Muscle layer of colon (tissue), 2 donors: Measurements from ENCODE around the gene SSTR5.

Source experiments
- H3K27ac ChIP-seq: one replicate; pipeline ENCODE4 v1.7.0; 2013; ENCODE audit warnings: low read depth, mild to moderate bottlenecking, low read length, moderate library complexity
- H3K27me3 ChIP-seq, 2 donors: one replicate each; pipeline ENCODE4 v1.7.0; 2013; ENCODE audit warnings: low read length in 2 of 2, mild to moderate bottlenecking in 2 of 2; ENCODE audit not compliant: insufficient read depth in 2 of 2, control insufficient read depth in 1 of 2
- H3K36me3 ChIP-seq: one replicate; pipeline ENCODE4 v1.7.0; 2013; ENCODE audit warnings: mild to moderate bottlenecking, low read length; ENCODE audit not compliant: insufficient read depth
- H3K4me1 ChIP-seq: one replicate; pipeline ENCODE4 v1.7.0; 2013; ENCODE audit warnings: mild to moderate bottlenecking, low read length; ENCODE audit not compliant: insufficient read depth
- H3K4me3 ChIP-seq, 2 donors: one replicate each; pipeline ENCODE4 v1.7.0; 2013; ENCODE audit warnings: low read length in 2 of 2, low read depth in 1 of 2, mild to moderate bottlenecking in 1 of 2, moderate library complexity in 1 of 2
- H3K9ac ChIP-seq: one replicate; pipeline ENCODE4 v1.7.0; 2013; ENCODE audit warnings: low read length
- H3K9me3 ChIP-seq: one replicate; pipeline ENCODE4 v1.7.0; 2013; ENCODE audit warnings: mild to moderate bottlenecking, low read length
- donor health status: abdominal sarcoma.
- donor health status: Adenocarcinoma of cecum.

Gene SSTR5

GRCh38 chr16:1097156-1097555 is 24.6 kb downstream of the SSTR5 start:
- no peak overlapping the region for H3K9ac ChIP-seq
- no peak overlapping the region for H3K4me3 ChIP-seq
- peaks cover 4 to 59% of the 10 kb centered on the region in 2 donors for H3K27me3 ChIP-seq
- H3K9me3 ChIP-seq = no peaks in the 10 kb centered on the region
- no peak overlapping the region for H3K27ac ChIP-seq
- no peaks in the 10 kb centered on the region for H3K36me3 ChIP-seq
- H3K4me1 ChIP-seq = no peaks in the 10 kb centered on the region

GRCh38 chr16:1097800-1098199 is 25.3 kb downstream of the SSTR5 start:
- Histone ChIP-seq H3K9me3 (no peaks in the 10 kb centered on the region), H3K27ac (no peak overlapping the region), H3K9ac (no peak overlapping the region), H3K27me3 (peaks cover 4 to 59% of the 10 kb centered on the region in 2 donors), H3K4me1 (no peaks in the 10 kb centered on the region), H3K4me3 (no peak overlapping the region), H3K36me3 (no peaks in the 10 kb centered on the region)

- Histone ChIP-seq H3K36me3 (no peaks in the 10 kb centered on the region), H3K4me1 (no peaks in the 10 kb centered on the region), H3K9me3 (no peaks in the 10 kb centered on the region), H3K27ac (no peak overlapping the region), H3K27me3 (peaks cover 4 to 65% of the 10 kb centered on the region in 2 donors), H3K4me3 (no peak overlapping the region), H3K9ac (no peak overlapping the region)
Observed at GRCh38 chr16:1098266-1098991, 25.9 kb downstream of the SSTR5 start.

DNA sequence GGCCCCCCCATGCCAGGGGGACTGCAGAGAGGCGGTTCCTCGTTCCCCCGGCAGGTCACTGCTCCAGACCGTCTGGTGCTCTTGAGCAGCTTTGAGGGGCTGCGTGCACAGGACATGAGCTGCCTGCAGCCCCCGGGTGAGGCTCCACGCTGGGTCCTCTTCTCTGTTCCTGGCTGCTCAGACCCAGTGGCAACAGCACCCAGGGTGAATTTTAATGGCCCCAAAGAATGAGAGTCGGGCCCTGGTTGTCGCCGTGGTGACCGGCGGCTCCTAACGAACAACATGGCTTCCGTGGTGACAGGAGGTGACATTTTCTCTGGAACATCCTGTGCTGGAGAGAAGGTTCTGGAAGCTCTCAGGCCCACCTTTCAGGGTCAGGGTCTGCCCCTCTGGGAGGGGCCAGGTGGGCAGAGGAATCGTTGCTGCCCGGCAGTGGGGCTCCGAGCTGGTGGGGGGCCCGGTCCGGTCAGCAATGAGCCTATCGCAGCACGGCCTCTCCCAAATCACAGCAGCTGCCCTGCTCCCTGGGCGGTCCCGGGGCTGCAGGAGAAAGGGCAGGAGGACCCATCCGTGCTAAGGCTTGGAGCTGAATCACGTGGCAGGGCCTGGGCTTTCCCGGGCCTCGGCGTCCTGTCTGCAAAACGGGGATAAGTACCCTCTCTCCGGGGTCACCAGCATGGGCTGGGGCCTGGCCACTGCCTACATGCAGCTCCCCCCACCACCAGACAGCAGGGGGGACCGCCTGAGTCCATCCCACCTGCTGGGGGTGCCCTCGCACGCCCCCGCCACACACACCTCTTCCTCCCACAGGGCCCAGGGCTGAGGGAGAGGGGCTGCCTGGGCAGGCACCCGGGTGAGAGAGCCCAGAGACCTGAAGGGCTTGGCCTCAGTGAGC is 26.9 kb downstream of the SSTR5 start:
- no peak overlapping the region for H3K27ac ChIP-seq
- no peak overlapping the region for H3K4me3 ChIP-seq
- peaks cover 4 to 72% of the 10 kb centered on the region in 2 donors for H3K27me3 ChIP-seq
- H3K9me3 ChIP-seq = no peaks in the 10 kb centered on the region
- no peaks in the 10 kb centered on the region for H3K36me3 ChIP-seq
- no peak overlapping the region for H3K9ac ChIP-seq
- no peaks in the 10 kb centered on the region for H3K4me1 ChIP-seq

- H3K9ac ChIP-seq = no peak overlapping the region
- H3K36me3 ChIP-seq = no peaks in the 10 kb centered on the region
- H3K9me3 ChIP-seq = no peaks in the 10 kb centered on the region
- no peaks in the 10 kb centered on the region for H3K4me1 ChIP-seq
- no peak overlapping the region for H3K4me3 ChIP-seq
- H3K27ac ChIP-seq = no peak overlapping the region
- peaks cover 4 to 64% of the 10 kb centered on the region in 2 donors for H3K27me3 ChIP-seq
Observed at GRCh38 chr16:1100084-1100800, 27.7 kb downstream of the SSTR5 start.

DNA sequence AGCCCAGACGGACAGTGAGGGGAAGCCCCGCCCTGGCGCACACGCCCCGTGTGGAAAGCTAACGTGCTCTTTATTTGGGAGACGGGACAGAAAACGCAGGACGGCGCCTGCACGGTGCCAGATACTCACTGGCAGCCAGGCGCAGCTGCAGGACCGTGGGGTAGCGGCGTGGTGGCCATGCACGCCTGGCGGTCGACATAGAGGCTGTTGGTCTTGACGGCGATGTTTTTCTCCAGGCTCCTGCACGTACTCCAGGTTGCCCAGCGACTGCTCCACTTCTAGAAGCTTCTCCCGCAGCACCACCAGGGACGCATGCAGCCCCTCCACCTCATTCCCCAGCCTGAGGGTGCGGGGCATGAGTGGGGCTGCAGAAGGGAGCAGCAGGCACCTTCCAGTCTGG is 28.6 kb downstream of the SSTR5 start:
- H3K9ac ChIP-seq = no peak overlapping the region
- H3K9me3 ChIP-seq = no peaks in the 10 kb centered on the region
- H3K4me1 ChIP-seq = no peaks in the 10 kb centered on the region
- H3K4me3 ChIP-seq = no peak overlapping the region
- no peaks in the 10 kb centered on the region for H3K36me3 ChIP-seq
- no peak overlapping the region for H3K27ac ChIP-seq
- H3K27me3 ChIP-seq = peaks cover 4 to 60% of the 10 kb centered on the region in 2 donors

GRCh38 chr16:1101573-1102332 is 29.2 kb downstream of the SSTR5 start:
- Histone ChIP-seq H3K4me1 (no peaks in the 10 kb centered on the region), H3K36me3 (no peaks in the 10 kb centered on the region), H3K27ac (no peak overlapping the region), H3K9me3 (no peaks in the 10 kb centered on the region), H3K9ac (no peak overlapping the region), H3K27me3 (peaks cover 4 to 57% of the 10 kb centered on the region in 2 donors), H3K4me3 (no peak overlapping the region)

DNA sequence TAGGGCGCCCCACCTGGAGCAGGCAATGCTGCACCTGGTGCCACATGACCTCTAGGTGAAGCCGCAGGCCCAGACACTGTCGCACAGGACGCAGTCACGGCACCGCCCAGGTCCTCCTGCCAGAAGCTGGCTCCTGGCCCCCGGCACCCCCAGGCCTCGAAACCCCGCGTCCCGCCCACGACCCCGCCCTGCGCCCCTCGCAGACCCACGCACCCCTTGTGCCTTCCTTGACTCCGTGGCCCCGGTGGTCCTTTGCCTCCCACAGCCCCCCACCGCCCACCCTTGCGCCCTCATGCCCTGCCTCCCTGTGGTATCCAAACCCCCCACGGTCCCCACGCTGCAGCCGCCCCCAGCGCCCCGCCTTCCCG is 29.8 kb downstream of the SSTR5 start:
- Histone ChIP-seq H3K27ac (no peak overlapping the region), H3K4me3 (no peak overlapping the region), H3K36me3 (no peaks in the 10 kb centered on the region), H3K27me3 (peaks cover 4 to 60% of the 10 kb centered on the region in 2 donors), H3K9me3 (no peaks in the 10 kb centered on the region), H3K9ac (no peak overlapping the region), H3K4me1 (no peaks in the 10 kb centered on the region)

- no peaks in the 10 kb centered on the region for H3K4me1 ChIP-seq
- H3K9me3 ChIP-seq = no peaks in the 10 kb centered on the region
- no peaks in the 10 kb centered on the region for H3K36me3 ChIP-seq
- peaks cover 4 to 60% of the 10 kb centered on the region in 2 donors for H3K27me3 ChIP-seq
- H3K4me3 ChIP-seq = no peak overlapping the region
- H3K9ac ChIP-seq = no peak overlapping the region
- no peak overlapping the region for H3K27ac ChIP-seq
Observed at GRCh38 chr16:1102921-1103635, 30.5 kb downstream of the SSTR5 start.

- no peaks in the 10 kb centered on the region for H3K36me3 ChIP-seq
- no peak overlapping the region for H3K4me3 ChIP-seq
- no peak overlapping the region for H3K27ac ChIP-seq
- peaks cover 4 to 64% of the 10 kb centered on the region in 2 donors for H3K27me3 ChIP-seq
- H3K9me3 ChIP-seq = no peaks in the 10 kb centered on the region
- no peaks in the 10 kb centered on the region for H3K4me1 ChIP-seq
- H3K9ac ChIP-seq = no peak overlapping the region
Observed at GRCh38 chr16:1103636-1103980, 31.1 kb downstream of the SSTR5 start.
